ENCODE measurements around the gene GRWD1.

GRWD1 gene

GRCh38 chr19:48502350-48503018 lies 56.7 kb downstream of the GRWD1 start:
- DNase-seq (ENCODE audit: extremely low spot score), result no peak
- TF ChIP-seq HDGF (IDR thresholded peaks at IDR 0.05; ENCODE audit: borderline replicate concordance) (no peak), TARDBP (IDR thresholded peaks at IDR 0.05) (no peak), FOXA1 (IDR thresholded peaks at IDR 0.05) (no peak), SP1 (IDR thresholded peaks at IDR 0.05) (no peak), ZNF384 (IDR thresholded peaks at IDR 0.05) (no peak), FOXM1 (IDR thresholded peaks at IDR 0.05; ENCODE audit: borderline replicate concordance) (no peak), LEF1 (IDR thresholded peaks at IDR 0.05; ENCODE audit: borderline replicate concordance) (no peak), NFRKB (IDR thresholded peaks at IDR 0.05) (no peak), PKNOX1 (IDR thresholded peaks at IDR 0.05) (no peak), ELF4 (IDR thresholded peaks at IDR 0.05) (no peak), SUZ12 (IDR thresholded peaks at IDR 0.05) (no peak)
- ChIA-PET POLR2A (interaction anchor here (1.0 to 1.5 kb wide), 6 partner anchors 9 to 140 kb away, joined by 3 to 6 read pairs (median 5); partner anchors contain the start of genes RPL18 and SPHK2), CTCF (interaction anchor here (0.6 to 1.1 kb wide), 2 partner anchors 81 to 119 kb away, joined by 3 to 9 read pairs; no protein-coding TSS in a partner anchor)

- no peak for DNase-seq (ENCODE audit: extremely low spot score)
- ChIA-PET POLR2A (interaction anchor here (0.7 to 1.9 kb wide), 5 partner anchors 13 to 106 kb away, joined by 3 to 7 read pairs (median 3); no protein-coding TSS in a partner anchor), CTCF (interaction anchor here (0.6 to 4.1 kb wide), 11 partner anchors 10 to 1261 kb away, joined by 3 to 52 read pairs (median 4); no protein-coding TSS in a partner anchor)
- TF ChIP-seq CTBP1 (IDR thresholded peaks at IDR 0.05; ENCODE audit: borderline replicate concordance), result no peak
- TF ChIP-seq NFRKB (IDR thresholded peaks at IDR 0.05), result no peak
- no peak for TF ChIP-seq FOXK2 (IDR thresholded peaks at IDR 0.05)
- no peak for TF ChIP-seq FOXA1 (IDR thresholded peaks at IDR 0.05)
- no peak for TF ChIP-seq SUZ12 (IDR thresholded peaks at IDR 0.05)
- no peak for TF ChIP-seq TARDBP (IDR thresholded peaks at IDR 0.05)
- TF ChIP-seq FOXM1 (IDR thresholded peaks at IDR 0.05; ENCODE audit: borderline replicate concordance), result no peak
- TF ChIP-seq BHLHE40 (IDR thresholded peaks at IDR 0.05; ENCODE audit: borderline replicate concordance), result no peak
- TF ChIP-seq ZNF384 (IDR thresholded peaks at IDR 0.05), result peak; percentile 98
Observed at GRCh38 chr19:48506138-48506733, 60.5 kb downstream of the GRWD1 start.

Data from HEK293T (cell line).